GM19467 (cell line): ENCODE results near the gene SPPL2A.
"Not testable (repeated sequence)": the region's sequence is repeated elsewhere in the genome, so short reads cannot be mapped to it uniquely, and the experiment has no call there.

Experiments used
- ATAC-seq: cut with Tn5 transposase; IDR thresholded peaks from one replicate; pipeline ENCODE4 v1.9.1; 2021; ENCODE audit warnings: mild to moderate bottlenecking, moderate library complexity; ENCODE audit not compliant: unreplicated experiment

Gene SPPL2A

GRCh38 chr15:50773389-50773788 is 7.9 kb upstream of the SPPL2A start:
- no peak for ATAC-seq

DNA sequence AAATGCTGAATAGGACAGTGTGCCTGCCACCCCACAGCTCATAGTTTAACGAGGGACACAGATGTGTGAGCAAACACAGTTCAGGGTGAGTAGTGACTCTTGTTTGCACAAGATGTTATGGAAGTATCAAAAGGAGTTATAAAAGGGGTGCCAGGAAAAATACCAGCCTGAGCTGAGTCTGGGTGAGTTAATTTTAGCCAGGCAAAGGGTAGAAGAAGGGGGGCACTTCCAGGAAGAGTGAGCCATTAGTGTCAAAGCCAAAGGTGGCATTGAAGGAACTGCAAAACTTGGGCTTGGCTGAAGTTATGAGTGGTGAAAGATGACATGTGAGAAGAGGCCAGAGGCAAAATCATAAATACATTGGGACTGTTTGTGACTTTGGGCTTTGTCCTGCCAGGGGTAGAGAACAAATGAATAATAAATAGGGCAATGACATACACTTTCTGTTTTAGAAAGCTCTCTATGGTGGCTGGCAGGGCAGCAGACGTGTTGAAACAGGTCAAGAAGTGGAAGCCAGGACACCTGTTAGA is 1.9 kb upstream of the SPPL2A start:
- no peak for ATAC-seq

DNA sequence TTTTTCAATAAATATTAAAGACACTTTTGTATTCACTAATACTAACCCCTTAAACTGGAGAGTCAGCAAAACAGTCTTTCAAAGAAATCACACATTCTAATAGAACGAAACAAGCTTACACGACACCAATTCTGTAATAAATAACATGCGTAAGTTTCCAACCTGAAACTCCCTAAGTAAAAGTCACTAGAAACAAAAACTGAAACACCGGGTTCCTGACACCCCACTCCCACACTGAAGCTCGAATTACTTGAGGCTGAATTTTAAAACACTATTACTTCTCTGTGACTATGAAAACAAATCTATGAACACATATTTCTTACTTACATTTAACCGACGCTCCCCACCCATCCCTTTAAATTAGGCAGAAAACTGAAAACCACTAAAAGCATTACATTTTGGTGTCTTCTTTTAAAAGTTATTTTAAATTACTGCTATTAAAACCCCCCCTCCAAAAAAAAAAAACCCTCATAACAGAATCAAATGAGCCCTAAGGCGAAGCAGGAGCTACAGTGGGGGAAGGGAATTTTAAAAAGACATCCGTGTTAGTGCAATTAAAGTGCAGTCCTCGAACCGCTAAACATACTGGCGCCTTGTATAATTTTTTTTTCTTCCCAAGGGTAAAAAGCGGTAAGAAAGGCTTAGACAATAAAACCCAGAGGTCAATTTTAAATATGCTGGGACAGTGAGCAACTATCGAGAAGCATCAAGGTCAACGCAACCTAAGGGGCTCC is 878 bp downstream of the SPPL2A start:
- no peak for ATAC-seq

DNA sequence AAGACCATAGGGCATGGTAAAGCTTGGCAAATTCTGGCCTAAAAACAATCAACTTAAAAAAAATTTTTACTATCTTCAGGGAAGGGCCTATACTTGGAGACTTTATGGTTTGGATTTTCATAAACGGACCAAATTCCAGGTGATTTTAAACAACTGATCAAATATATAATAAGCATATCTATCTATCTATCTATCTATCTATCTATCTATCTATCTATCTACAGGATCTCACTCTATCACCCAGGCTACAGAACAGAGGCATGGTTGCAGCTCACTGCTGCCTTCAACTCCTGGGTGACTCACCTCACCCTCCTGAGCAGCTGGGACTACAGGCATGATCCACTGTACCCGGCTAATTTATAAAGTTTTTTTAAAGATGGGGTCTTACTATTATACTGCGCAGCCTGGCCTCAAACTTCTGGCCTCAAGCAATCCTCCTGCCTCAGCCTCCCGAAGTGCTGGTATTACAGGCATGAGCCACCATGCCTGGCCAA is 6.7 kb downstream of the SPPL2A start:
- ATAC-seq = no peak

DNA sequence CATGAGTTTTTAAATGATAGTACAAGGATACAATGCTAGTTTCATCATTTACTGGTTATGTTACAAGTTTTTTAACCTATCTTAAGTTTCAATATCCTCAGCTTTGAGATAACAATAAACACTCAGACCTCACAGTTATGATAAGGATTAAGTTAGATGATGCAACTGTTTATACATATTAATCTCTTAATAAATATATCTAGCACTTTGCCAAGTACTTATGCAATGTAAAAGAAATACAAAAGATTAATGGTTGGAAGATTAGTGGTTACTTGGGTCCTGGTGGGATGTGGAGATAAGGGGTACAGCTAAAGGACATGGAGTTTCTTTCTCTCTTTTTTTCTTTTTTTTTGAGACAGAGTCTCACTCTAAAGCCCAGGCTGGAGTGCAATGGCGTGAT is 12.0 kb downstream of the SPPL2A start:
- no peak for ATAC-seq

DNA sequence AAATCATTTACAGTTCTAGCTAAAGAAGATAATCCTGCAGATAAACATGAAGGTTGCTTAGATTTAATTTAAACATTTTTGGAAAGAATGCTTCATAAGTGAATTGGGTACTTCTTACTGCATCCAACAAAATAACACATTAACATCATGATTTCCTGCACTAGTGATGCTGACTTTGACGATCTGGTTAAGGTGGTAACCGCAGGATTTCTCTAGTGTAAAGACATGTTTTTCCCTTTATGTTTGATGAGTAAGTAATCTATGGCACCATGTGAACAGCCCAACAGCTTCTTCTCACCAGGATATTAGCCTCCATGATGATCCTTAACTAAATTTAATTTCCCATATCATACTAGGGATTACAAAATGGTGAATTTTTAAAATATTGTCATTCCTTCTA is 14.1 kb downstream of the SPPL2A start:
- ATAC-seq = no peak

- no peak for ATAC-seq
These were observed 15.2 kb downstream of the SPPL2A start for GRCh38 chr15:50750227-50750705.

- no peak for ATAC-seq
These were observed 18.0 kb downstream of the SPPL2A start for GRCh38 chr15:50747523-50747922.

- no peak for ATAC-seq
These were observed 20.9 kb downstream of the SPPL2A start for GRCh38 chr15:50744601-50745000.

DNA sequence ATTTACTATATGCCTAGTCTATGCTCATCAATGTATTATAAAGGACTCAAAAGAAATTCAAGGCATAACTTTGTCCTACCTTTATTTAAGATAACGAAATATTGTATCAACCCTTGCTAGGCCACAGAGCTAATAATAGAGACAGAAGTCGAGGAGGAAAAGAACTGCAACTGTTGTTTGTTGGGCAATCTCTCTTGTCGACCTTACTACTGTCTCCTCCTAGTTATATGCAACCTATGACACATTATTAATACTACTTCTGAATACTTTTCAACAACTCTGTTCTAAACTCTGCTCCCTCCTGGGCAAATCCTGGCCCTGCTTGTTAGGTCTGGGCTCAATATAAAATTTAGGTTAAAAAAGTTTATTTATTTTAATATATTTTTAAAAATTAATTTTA is 24.6 kb downstream of the SPPL2A start:
- no peak for ATAC-seq

- no peak for ATAC-seq
These were observed 28.7 kb downstream of the SPPL2A start for GRCh38 chr15:50736823-50737222.

DNA sequence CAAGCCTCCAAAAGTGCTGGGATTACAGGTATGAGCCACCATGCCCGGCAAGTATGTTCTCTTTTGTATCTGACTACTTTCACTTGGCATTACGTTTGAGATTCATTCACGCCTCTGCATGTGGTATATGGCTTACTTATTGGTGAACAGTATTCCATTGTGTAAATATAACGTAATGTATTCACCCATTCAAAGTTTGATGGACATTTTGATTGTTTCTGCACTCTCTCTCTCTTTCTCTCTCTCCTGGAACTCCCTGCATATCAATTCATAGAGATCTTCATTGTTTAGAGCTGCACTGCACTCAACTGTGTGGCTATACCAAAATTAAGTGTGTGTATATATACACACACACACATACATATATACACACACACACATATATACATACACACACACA is 30.4 kb downstream of the SPPL2A start:
- ATAC-seq = no peak

- no peak for ATAC-seq
These were observed 39.2 kb downstream of the SPPL2A start for GRCh38 chr15:50726315-50726714.

GRCh38 chr15:50718700-50719125 is 46.8 kb downstream of the SPPL2A start:
- no peak for ATAC-seq

GRCh38 chr15:50712018-50712417 is 53.5 kb downstream of the SPPL2A start:
- no peak for ATAC-seq

DNA sequence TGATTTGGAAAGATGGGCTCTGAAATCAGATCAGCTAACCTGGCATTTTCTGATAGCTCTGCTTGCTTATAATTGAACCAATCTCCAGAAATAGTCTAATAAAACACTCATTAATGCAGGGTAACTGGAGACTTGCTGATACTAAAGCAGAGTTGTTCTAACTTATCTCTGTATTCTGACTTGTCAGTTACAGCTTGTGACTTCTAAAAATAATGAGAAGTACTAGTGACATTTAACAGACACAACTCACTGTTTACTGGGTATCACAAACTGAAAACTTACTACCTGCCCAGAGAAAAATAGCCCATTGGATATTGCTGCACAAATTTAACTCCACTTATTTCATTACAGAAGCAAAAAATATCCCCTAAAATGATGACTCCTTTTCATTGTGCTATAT is 54.9 kb downstream of the SPPL2A start:
- no peak for ATAC-seq

- ATAC-seq = no peak
These were observed 57.6 kb downstream of the SPPL2A start for GRCh38 chr15:50707878-50708427.

GRCh38 chr15:50702762-50703334 is 62.7 kb downstream of the SPPL2A start:
- ATAC-seq = no peak

DNA sequence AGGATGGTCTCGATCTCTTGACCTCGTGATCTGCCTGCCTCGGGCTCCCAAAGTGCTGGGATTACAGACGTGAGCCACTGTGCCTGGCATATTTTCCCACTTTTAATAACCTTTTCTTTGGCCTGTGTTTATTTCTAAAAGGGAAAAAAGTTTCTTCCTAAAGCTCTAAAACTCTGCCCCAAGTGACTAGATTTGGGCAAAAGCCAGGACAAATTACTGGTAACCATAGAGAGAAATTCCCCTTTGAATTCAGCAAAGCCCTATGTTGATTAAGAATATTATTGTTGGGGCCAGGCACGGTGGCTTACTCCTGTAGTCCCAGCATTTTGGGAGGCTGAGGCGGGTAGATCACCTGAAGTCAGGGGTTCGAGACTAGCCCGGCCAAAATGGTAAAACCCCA is 67.4 kb downstream of the SPPL2A start:
- ATAC-seq = no peak

- ATAC-seq = no peak
These were observed 68.3 kb downstream of the SPPL2A start for GRCh38 chr15:50697109-50697797.

DNA sequence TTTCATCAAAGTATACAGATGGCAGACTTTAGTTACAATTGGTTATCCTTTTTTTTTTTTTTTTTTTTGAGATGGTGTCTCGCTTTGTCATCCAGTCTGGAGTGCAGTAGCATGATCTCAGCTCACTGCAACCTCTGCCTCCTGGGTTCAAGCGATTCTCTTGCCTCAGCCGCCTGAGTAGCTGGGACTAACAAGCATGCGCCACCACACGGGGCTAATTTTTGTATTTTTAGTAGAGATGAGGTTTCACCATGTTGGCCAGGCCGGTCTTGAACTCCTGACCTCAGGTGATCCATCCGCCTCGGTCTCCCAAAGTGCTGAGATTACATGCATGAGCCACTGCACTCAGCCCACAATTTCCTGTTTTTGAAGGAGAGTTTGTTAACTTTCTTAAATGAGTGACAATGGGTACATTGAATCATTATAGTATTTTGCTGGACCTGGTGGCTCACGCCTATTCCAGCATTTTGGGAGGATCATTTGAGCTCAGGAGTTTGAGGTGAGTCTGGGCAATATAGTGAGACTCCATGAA is 70.8 kb downstream of the SPPL2A start:
- not testable (repeated sequence) for ATAC-seq
